Kidney (tissue), 14 donors: ENCODE results near the gene GBGT1. TPM values are rescaled to one million over a fixed set of nuclear protein-coding genes. Genes with fewer than 3 reads are reported as not detected.
A peak's percentile ranks its signal among the peaks of the same experiment; 100 is the strongest.

Source experiments
- DNase-seq, 5 donors: peaks; one replicate each; pipeline ENCODE4 v3.0.0-alpha.2; 2013 to 2020
- FAIRE-seq: peaks from 2 replicates; lab custom pipeline; 2012; peaks lifted over from hg19 to GRCh38; lab: Jason Lieb, UNC
- H3K27ac ChIP-seq, 2 donors: one replicate each; pipeline ENCODE4 v1.7.0; 2013; ENCODE audit warnings: low read depth in 2 of 2, low read length in 2 of 2, inconsistent platforms in 1 of 2
- H3K27me3 ChIP-seq: one replicate; pipeline ENCODE4 v1.7.1; 2013; ENCODE audit warnings: low read length, inconsistent platforms; ENCODE audit not compliant: control insufficient read depth, insufficient read depth
- H3K36me3 ChIP-seq, 3 donors: one replicate each; pipeline versions ENCODE4 v1.7.0 to v1.7.1; 2013; ENCODE audit warnings: low read length in 3 of 3, control low read depth in 1 of 3, inconsistent platforms in 1 of 3; ENCODE audit not compliant: insufficient read depth in 3 of 3, control insufficient read depth in 2 of 3
- H3K4me1 ChIP-seq, 3 donors: one replicate each; pipeline versions ENCODE4 v1.7.0 to v1.7.1; 2013; ENCODE audit warnings: low read length in 3 of 3, inconsistent platforms in 1 of 3, low read depth in 1 of 3; ENCODE audit not compliant: control insufficient read depth in 2 of 3, insufficient read depth in 2 of 3
- H3K4me3 ChIP-seq, 3 donors: one replicate each; pipeline versions ENCODE4 v1.7.0 to v1.8.1; 2013; ENCODE audit warnings: low read length in 3 of 3, control low read depth in 1 of 3, inconsistent platforms in 1 of 3
- H3K9ac ChIP-seq, 3 donors: one replicate each; pipeline versions ENCODE4 v1.7.0 to v1.7.1; 2013; ENCODE audit warnings: low read length in 3 of 3, control low read depth in 1 of 3, inconsistent platforms in 1 of 3
- H3K9me3 ChIP-seq, 3 donors: one replicate each; pipeline versions ENCODE4 v1.7.0 to v1.7.1; 2013; ENCODE audit warnings: low read length in 3 of 3, control low read depth in 1 of 3, inconsistent platforms in 1 of 3; ENCODE audit not compliant: control insufficient read depth in 2 of 3, insufficient read depth in 1 of 3
- CTCF ChIP-seq: IDR thresholded peaks from 3 replicates; pipeline ENCODE4 v1.5.1; 2012; ENCODE audit warnings: mild to moderate bottlenecking, moderate library complexity, borderline replicate concordance; ENCODE audit not compliant: insufficient read depth; ENCODE audit errors: extremely low read depth
- intact Hi-C: fragments of 100-400 bp; cut with DNase I; formaldehyde crosslinking; loops from one replicate; pipeline ENCODE4 v1.11.1; 2022
- polyA plus RNA-seq: library from polyadenylated mRNA; stranded (reverse); fragments of 350-450 nt; fragmentation: Illumina TruSeq; extraction: RNeasy Lipid Tissue Mini Kit (QIAGEN cat#74804); gene quantifications from one replicate; pipeline ENCODE4 v1.2.3, GENCODE V29; 2014; ENCODE audit warnings: low read depth, low replicate concordance; ENCODE audit not compliant: insufficient read depth
- total RNA-seq: library from RNA; stranded (reverse); fragmentation: NEBNext Ultra II Directional; extraction: Animal tissue kit (Norgen Biotek cat#: 25700); gene quantifications from one replicate; pipeline ENCODE4 v1.2.1, GENCODE V29; 2021
- donor health status: control.
- donor health status: control.
- donor health status: control.
- donor health status: control.
- donor health status: control.
- donor health status: DM: yes; HTN: yes; CAD: no.
- donor health status: Normal renal cell carcinoma (clear cell type).

GBGT1 gene
- total and polyA plus RNA-seq, 2 donors from 2014 or later = 7.9 to 21.6 TPM

DNA sequence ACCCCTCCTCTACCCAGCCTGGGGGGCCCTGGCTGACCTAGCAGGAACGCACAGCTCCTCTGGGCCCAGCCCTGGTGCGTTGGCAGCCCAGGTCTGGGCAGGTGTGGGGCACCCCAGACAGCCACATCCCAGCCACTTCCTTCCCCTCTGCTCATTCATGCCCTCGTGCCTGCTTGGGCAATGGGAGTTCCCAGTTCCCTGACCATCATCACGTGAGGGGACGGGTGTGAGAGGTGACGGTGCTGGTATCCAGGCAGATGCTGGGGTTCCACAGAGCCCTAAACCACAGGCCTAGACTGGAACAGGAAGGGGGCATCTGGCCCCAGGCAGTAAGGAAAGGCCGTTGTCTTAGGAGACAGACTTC, 51.1 kb downstream of the GBGT1 start:
- no peak overlapping the region for H3K9ac ChIP-seq
- H3K9me3 ChIP-seq = no peaks in the 10 kb centered on the region
- TF ChIP-seq CTCF = no peak
- H3K4me3 ChIP-seq = no peak overlapping the region
- peaks cover 0 to 34% (median 23%) of the 10 kb centered on the region in 3 donors for H3K4me1 ChIP-seq
- FAIRE-seq (no peak), DNase-seq (peak in 3 of 5 donors; percentile 26 to 83 (median 32))
- peaks cover 0 to 12% (median 3%) of the 10 kb centered on the region in 3 donors for H3K36me3 ChIP-seq
- intact Hi-C loops = no loop called here
- no peaks in the 10 kb centered on the region for H3K27me3 ChIP-seq
- H3K27ac ChIP-seq = peak overlapping the region; percentile 38 to 71

- no peak overlapping the region for H3K9ac ChIP-seq
- DNase-seq (peak in 2 of 5 donors; percentile 34 to 69), FAIRE-seq (no peak)
- no peaks in the 10 kb centered on the region for H3K27me3 ChIP-seq
- peaks cover 0 to 30% (median 23%) of the 10 kb centered on the region in 3 donors for H3K4me1 ChIP-seq
- TF ChIP-seq CTCF = no peak
- intact Hi-C loops = no loop called here
- H3K4me3 ChIP-seq = no peak overlapping the region
- peak overlapping the region in 1 of 2 donors; percentile 71 for H3K27ac ChIP-seq
- H3K9me3 ChIP-seq = no peaks in the 10 kb centered on the region
- H3K36me3 ChIP-seq = peaks cover 0 to 14% (median 6%) of the 10 kb centered on the region in 3 donors
Observed at GRCh38 chr9:133111808-133112662, 51.7 kb downstream of the GBGT1 start.

- H3K4me1 ChIP-seq = peaks cover 0 to 26% (median 23%) of the 10 kb centered on the region in 3 donors
- H3K9ac ChIP-seq = no peak overlapping the region
- H3K9me3 ChIP-seq = no peaks in the 10 kb centered on the region
- H3K4me3 ChIP-seq = no peak overlapping the region
- H3K27ac ChIP-seq = no peak overlapping the region
- intact Hi-C loops = no loop called here
- FAIRE-seq (no peak), DNase-seq (peak in 2 of 5 donors; percentile 23 to 49)
- peaks cover 0 to 25% (median 15%) of the 10 kb centered on the region in 3 donors for H3K36me3 ChIP-seq
- H3K27me3 ChIP-seq = no peaks in the 10 kb centered on the region
- no peak for TF ChIP-seq CTCF
Observed at GRCh38 chr9:133109931-133110650, 53.6 kb downstream of the GBGT1 start.
